HG02759 (cell line): ENCODE data around the gene CDK17.
"Not testable (repeated sequence)": the region's sequence is repeated elsewhere in the genome, so short reads cannot be mapped to it uniquely, and the experiment has no call there.

Experiments used
- ATAC-seq: cut with Tn5 transposase; IDR thresholded peaks from one replicate; pipeline ENCODE4 v1.9.1; 2021; ENCODE audit warnings: mild to moderate bottlenecking, moderate library complexity; ENCODE audit not compliant: unreplicated experiment

The CDK17 gene

GRCh38 chr12:96323906-96324305 is 76.3 kb downstream of the CDK17 start:
- ATAC-seq: no peak

- no peak for ATAC-seq
Observed at GRCh38 chr12:96322720-96323119, 77.5 kb downstream of the CDK17 start.

GRCh38 chr12:96321941-96322340 is 78.3 kb downstream of the CDK17 start:
- ATAC-seq: no peak

GRCh38 chr12:96317801-96318200 is 82.4 kb downstream of the CDK17 start:
- not testable (repeated sequence) for ATAC-seq

- not testable (repeated sequence) for ATAC-seq
Observed at GRCh38 chr12:96315741-96316481, 84.3 kb downstream of the CDK17 start.

GRCh38 chr12:96314723-96315122 is 85.5 kb downstream of the CDK17 start:
- no peak for ATAC-seq

GRCh38 chr12:96313606-96314005 is 86.6 kb downstream of the CDK17 start:
- no peak for ATAC-seq

GRCh38 chr12:96311191-96311590 is 89.0 kb downstream of the CDK17 start:
- ATAC-seq: no peak

- no peak for ATAC-seq
Observed at GRCh38 chr12:96310067-96310466, 90.2 kb downstream of the CDK17 start.

- ATAC-seq: no peak
Observed at GRCh38 chr12:96308881-96309280, 91.4 kb downstream of the CDK17 start.

GRCh38 chr12:96305665-96306064 is 94.6 kb downstream of the CDK17 start:
- no peak for ATAC-seq

- ATAC-seq: no peak
Observed at GRCh38 chr12:96303653-96304052, 96.6 kb downstream of the CDK17 start.

GRCh38 chr12:96302687-96303310 is 97.4 kb downstream of the CDK17 start:
- ATAC-seq: no peak

GRCh38 chr12:96301732-96302131 is 98.5 kb downstream of the CDK17 start:
- ATAC-seq: no peak

GRCh38 chr12:96300064-96300463 is 100.2 kb downstream of the CDK17 start:
- ATAC-seq: no peak

GRCh38 chr12:96297504-96297903 is 102.7 kb downstream of the CDK17 start:
- no peak for ATAC-seq

GRCh38 chr12:96295532-96296160 is 104.6 kb downstream of the CDK17 start:
- ATAC-seq: no peak

- ATAC-seq: no peak
Observed at GRCh38 chr12:96294831-96295230, 105.4 kb downstream of the CDK17 start.

- no peak for ATAC-seq
Observed at GRCh38 chr12:96293093-96293492, 107.1 kb downstream of the CDK17 start.

- ATAC-seq: no peak
Observed at GRCh38 chr12:96289067-96289466, 111.2 kb downstream of the CDK17 start.

- ATAC-seq: no peak
Observed at GRCh38 chr12:96285158-96285557, 115.1 kb downstream of the CDK17 start.

- no peak for ATAC-seq
Observed at GRCh38 chr12:96274331-96274730, 125.9 kb downstream of the CDK17 start.
